ENCODE measurements around the gene POP4.

- no peak for TF ChIP-seq ZNF114 (tag by site-specific recombination; IDR thresholded peaks at IDR 0.05)
- no peak for TF ChIP-seq ZNF558 (tag by site-specific recombination; IDR thresholded peaks at IDR 0.05)
Observed at GRCh38 chr19:29573486-29573885, 32.6 kb upstream of the POP4 start.

Data from HEK293 (cell line).